NCI-H146 treated with DMSO at 0.1 percent for 48 hours (cell line): ENCODE results near the gene ZSCAN12.

Experiments
- DNase-seq: peaks from one replicate; lab custom pipeline; 2025; ENCODE audit not compliant: unreplicated experiment; lab: John Stamatoyannopoulos, UW

ZSCAN12 gene

GRCh38 chr6:28333047-28333446 is 66.5 kb downstream of the ZSCAN12 start:
- DNase-seq, result no peak

GRCh38 chr6:28330041-28330440 is 69.5 kb downstream of the ZSCAN12 start:
- DNase-seq, result no peak
